ENCODE measurements around the gene HOXA9.

GRCh38 chr7:27143950-27144780 is 21.2 kb downstream of the HOXA9 start:
- TF ChIP-seq POLR2A (IDR thresholded peaks at IDR 0.05) (no peak), POLR2AphosphoS5 (IDR thresholded peaks at IDR 0.05) (no peak), EP300 (IDR thresholded peaks at IDR 0.05) (no peak)
- TF ChIP-seq, protein P1, sequence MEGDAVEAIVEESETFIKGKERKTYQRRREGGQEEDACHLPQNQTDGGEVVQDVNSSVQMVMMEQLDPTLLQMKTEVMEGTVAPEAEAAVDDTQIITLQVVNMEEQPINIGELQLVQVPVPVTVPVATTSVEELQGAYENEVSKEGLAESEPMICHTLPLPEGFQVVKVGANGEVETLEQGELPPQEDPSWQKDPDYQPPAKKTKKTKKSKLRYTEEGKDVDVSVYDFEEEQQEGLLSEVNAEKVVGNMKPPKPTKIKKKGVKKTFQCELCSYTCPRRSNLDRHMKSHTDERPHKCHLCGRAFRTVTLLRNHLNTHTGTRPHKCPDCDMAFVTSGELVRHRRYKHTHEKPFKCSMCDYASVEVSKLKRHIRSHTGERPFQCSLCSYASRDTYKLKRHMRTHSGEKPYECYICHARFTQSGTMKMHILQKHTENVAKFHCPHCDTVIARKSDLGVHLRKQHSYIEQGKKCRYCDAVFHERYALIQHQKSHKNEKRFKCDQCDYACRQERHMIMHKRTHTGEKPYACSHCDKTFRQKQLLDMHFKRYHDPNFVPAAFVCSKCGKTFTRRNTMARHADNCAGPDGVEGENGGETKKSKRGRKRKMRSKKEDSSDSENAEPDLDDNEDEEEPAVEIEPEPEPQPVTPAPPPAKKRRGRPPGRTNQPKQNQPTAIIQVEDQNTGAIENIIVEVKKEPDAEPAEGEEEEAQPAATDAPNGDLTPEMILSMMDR (IDR thresholded peaks at IDR 0.05): peak in 1 of 6 experiments; percentile 70
